HepG2 (cell line): ENCODE measurements around the gene AMPH. TPM values are rescaled to one million over a fixed set of nuclear protein-coding genes. Genes with fewer than 3 reads are reported as not detected.

Experiments used
- CTCF ChIP-seq: sonication (generic); formaldehyde crosslinking; IDR thresholded peaks from 2 replicates; pipeline ENCODE4 v1.5.0; 2020; ENCODE audit warnings: mild to moderate bottlenecking, missing genetic modification reagents, moderate library complexity
- ZFX ChIP-seq: sonication (generic); formaldehyde crosslinking; IDR thresholded peaks from 2 replicates; pipeline ENCODE4 v1.4.0; 2020; ENCODE audit warnings: mild to moderate bottlenecking, low read depth, missing genetic modification reagents, moderate library complexity
- ZFY ChIP-seq: sonication (generic); formaldehyde crosslinking; IDR thresholded peaks from 2 replicates; pipeline ENCODE4 v1.4.0; 2020; ENCODE audit warnings: missing genetic modification reagents
- ZMYM4 ChIP-seq: sonication (generic); formaldehyde crosslinking; IDR thresholded peaks from 2 replicates; pipeline ENCODE4 v1.8.1; 2023; ENCODE audit warnings: mild to moderate bottlenecking, missing genetic modification reagents
- ZNF280B ChIP-seq: sonication (generic); formaldehyde crosslinking; IDR thresholded peaks from 2 replicates; pipeline ENCODE4 v1.5.0; 2020; ENCODE audit warnings: missing genetic modification reagents, mild to moderate bottlenecking, borderline replicate concordance
- ZNF407 ChIP-seq: sonication (generic); formaldehyde crosslinking; IDR thresholded peaks from one replicate; pipeline ENCODE4 v1.5.1; 2020; ENCODE audit warnings: mild to moderate bottlenecking, missing genetic modification reagents; ENCODE audit errors: not compliant biosample characterization
- polyA plus RNA-seq, 8 experiments: library from polyadenylated mRNA; depleted of rRNA in 3 of 8; stranded (reverse) in 7 of 8; unstranded in 1 of 8; fragments of >200 nt; fragmentation: Illumina TruSeq in 4 of 8; extraction: Trizol in 4 of 8; gene quantifications; 2 replicates each; pipeline versions ENCODE4 v1.2.1 to v1.2.3, GENCODE V29; 2011 to 2016; ENCODE audit warnings: low read depth in 4 of 8, missing spikeins in 1 of 8, mixed read lengths in 1 of 8; ENCODE audit not compliant: insufficient read depth in 1 of 8
- total RNA-seq, 5 experiments: library from RNA; depleted of rRNA; stranded (reverse); fragments of >200 nt; fragmentation: Illumina TruSeq; extraction: Trizol; gene quantifications; 2 replicates each; pipeline ENCODE4 v1.2.3, GENCODE V29; 2016; ENCODE audit warnings: low read depth in 1 of 5
- TF ChIP-seq, protein P1 (sequence below), 2 experiments: sonication (generic) in 1 of 2; formaldehyde crosslinking in 1 of 2; IDR thresholded peaks; 2 replicates each; pipeline versions ENCODE4 v1.4.0 to v1.6.1; 2018 to 2020; ENCODE audit warnings: missing genetic modification reagents in 2 of 2, borderline replicate concordance in 1 of 2, low read depth in 1 of 2, mild to moderate bottlenecking in 1 of 2, missing biosample characterization in 1 of 2
- TF ChIP-seq, protein P2 (sequence below): sonication (generic); formaldehyde crosslinking; IDR thresholded peaks from 2 replicates; pipeline ENCODE4 v1.4.0; 2020; ENCODE audit warnings: missing genetic modification reagents

AMPH gene
- total and polyA plus RNA-seq, 2 of the 13 experiments (the other 11 are each of a cell fraction or from before 2014, with no cell fraction given), result not detected

DNA sequence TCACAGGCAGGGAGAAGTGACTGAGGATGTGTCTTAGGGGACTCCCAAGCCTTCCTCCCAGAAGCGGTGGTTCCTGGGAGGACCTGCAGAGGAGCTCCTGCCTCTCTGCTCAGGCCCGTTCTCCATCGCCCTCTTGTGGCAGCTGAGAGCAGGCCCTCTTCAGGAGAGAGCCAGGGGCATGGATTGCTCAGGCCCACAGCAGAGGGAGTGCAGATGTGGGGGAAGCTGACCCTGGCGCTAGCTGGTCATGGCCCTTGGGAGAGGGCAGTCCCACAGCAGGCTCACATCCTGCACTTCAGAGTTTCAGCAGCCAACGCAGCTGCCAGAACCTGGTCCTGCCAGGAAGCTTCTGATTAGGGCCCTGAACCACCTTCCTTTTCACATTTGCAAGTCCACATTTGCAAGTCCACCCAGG is 263.0 kb downstream of the AMPH start (continued):
- TF ChIP-seq ZNF407 (CRISPR knock-in tag) (peak; percentile 96), CTCF (CRISPR knock-in tag) (peak; percentile 85), ZMYM4 (CRISPR knock-in tag) (0 out of 2 replicates have a peak, but pooled peaks have one; percentile 35), ZNF280B (CRISPR knock-in tag) (0 out of 2 replicates have a peak, but pooled peaks have one; percentile 32), ZFY (peak; percentile 23; the same call in 1 of the 2 replicates), ZFX (CRISPR knock-in tag) (peak; percentile 41; the same call in 1 of the 2 replicates)
- TF ChIP-seq, protein P1, sequence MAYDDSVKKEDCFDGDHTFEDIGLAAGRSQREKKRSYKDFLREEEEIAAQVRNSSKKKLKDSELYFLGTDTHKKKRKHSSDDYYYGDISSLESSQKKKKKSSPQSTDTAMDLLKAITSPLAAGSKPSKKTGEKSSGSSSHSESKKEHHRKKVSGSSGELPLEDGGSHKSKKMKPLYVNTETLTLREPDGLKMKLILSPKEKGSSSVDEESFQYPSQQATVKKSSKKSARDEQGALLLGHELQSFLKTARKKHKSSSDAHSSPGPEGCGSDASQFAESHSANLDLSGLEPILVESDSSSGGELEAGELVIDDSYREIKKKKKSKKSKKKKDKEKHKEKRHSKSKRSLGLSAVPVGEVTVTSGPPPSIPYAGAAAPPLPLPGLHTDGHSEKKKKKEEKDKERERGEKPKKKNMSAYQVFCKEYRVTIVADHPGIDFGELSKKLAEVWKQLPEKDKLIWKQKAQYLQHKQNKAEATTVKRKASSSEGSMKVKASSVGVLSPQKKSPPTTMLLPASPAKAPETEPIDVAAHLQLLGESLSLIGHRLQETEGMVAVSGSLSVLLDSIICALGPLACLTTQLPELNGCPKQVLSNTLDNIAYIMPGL (CRISPR knock-in tag; IDR thresholded peaks at IDR 0.05; ENCODE audit: borderline replicate concordance in 1 of 2, low read depth in 1 of 2), result peak in 1 of 2 experiments; percentile 57; a peak in 1 of 4 replicates
- TF ChIP-seq, protein P2, sequence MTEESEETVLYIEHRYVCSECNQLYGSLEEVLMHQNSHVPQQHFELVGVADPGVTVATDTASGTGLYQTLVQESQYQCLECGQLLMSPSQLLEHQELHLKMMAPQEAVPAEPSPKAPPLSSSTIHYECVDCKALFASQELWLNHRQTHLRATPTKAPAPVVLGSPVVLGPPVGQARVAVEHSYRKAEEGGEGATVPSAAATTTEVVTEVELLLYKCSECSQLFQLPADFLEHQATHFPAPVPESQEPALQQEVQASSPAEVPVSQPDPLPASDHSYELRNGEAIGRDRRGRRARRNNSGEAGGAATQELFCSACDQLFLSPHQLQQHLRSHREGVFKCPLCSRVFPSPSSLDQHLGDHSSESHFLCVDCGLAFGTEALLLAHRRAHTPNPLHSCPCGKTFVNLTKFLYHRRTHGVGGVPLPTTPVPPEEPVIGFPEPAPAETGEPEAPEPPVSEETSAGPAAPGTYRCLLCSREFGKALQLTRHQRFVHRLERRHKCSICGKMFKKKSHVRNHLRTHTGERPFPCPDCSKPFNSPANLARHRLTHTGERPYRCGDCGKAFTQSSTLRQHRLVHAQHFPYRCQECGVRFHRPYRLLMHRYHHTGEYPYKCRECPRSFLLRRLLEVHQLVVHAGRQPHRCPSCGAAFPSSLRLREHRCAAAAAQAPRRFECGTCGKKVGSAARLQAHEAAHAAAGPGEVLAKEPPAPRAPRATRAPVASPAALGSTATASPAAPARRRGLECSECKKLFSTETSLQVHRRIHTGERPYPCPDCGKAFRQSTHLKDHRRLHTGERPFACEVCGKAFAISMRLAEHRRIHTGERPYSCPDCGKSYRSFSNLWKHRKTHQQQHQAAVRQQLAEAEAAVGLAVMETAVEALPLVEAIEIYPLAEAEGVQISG (CRISPR knock-in tag), result peak; percentile 57; the same call in 1 of the 2 replicates
- TF ChIP-seq, all 625 proteins: peak for 13
